ENCODE results near the gene TULP3.

Gene TULP3

DNA sequence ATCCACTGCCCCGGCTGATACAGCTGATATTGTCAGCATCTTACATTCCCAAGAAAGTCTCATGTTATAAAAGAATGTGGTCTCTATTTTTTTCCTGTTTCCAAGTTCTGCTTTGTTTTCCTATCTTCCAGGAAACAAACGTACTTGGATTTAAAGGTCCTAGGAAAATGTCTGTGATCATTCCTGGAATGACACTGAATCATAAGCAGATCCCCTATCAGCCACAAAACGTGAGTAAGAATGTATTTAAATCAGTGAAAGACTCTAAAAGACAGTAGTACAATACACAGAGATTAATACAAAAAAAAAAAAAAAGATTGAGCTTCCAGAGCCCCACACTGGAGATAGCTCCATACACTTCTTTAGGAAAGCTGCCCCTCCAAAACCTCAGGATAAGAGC is 46.8 kb downstream of the TULP3 start:
- no peak overlapping the region for H3K9ac ChIP-seq

DNA sequence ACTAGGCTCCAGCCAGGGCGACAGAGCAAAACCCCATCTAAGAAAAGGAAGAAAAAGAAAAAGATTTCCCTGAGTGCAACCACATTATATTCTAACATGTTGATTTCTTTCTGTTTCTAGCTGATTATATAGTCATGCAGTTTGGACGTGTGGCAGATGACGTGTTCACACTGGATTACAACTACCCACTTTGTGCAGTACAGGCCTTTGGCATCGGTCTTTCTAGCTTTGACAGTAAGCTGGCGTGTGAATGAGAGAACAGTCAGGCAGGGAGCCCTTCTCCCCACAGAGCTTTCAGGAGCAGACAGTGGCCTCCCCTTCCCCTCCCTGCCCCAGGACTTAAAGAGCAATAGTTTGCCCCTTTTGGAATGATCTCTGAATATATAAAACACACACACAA is 48.5 kb downstream of the TULP3 start:
- Histone ChIP-seq H3K4me3 (IDR thresholded peaks at IDR 0.05; ENCODE audit: insufficient read depth, low read depth, low read length) (no peak overlapping the region), H3K4me2 (no peak overlapping the region), H3K79me2 (ENCODE audit: insufficient read depth, low read depth) (no peaks in the 10 kb centered on the region), H3K27me3 (ENCODE audit: insufficient read depth, low read depth) (no peaks in the 10 kb centered on the region), H3K4me1 (ENCODE audit: low read depth, poor library complexity, severe bottlenecking) (no peaks in the 10 kb centered on the region), H3K36me3 (ENCODE audit: insufficient read depth) (no peaks in the 10 kb centered on the region), H4K20me1 (ENCODE audit: insufficient read depth) (no peaks in the 10 kb centered on the region), H3K27ac (no peak overlapping the region), H3K9ac (no peak overlapping the region), H2AFZ (ENCODE audit: low read depth) (no peak overlapping the region)
- TF ChIP-seq, protein P1, sequence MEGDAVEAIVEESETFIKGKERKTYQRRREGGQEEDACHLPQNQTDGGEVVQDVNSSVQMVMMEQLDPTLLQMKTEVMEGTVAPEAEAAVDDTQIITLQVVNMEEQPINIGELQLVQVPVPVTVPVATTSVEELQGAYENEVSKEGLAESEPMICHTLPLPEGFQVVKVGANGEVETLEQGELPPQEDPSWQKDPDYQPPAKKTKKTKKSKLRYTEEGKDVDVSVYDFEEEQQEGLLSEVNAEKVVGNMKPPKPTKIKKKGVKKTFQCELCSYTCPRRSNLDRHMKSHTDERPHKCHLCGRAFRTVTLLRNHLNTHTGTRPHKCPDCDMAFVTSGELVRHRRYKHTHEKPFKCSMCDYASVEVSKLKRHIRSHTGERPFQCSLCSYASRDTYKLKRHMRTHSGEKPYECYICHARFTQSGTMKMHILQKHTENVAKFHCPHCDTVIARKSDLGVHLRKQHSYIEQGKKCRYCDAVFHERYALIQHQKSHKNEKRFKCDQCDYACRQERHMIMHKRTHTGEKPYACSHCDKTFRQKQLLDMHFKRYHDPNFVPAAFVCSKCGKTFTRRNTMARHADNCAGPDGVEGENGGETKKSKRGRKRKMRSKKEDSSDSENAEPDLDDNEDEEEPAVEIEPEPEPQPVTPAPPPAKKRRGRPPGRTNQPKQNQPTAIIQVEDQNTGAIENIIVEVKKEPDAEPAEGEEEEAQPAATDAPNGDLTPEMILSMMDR (conservative IDR thresholded peaks at IDR 0.05; ENCODE audit: low read depth, low read length), result no peak

More for the DNA sequence above, 46.8 kb downstream of the TULP3 start:
- Histone ChIP-seq H3K4me1 (ENCODE audit: low read depth, poor library complexity, severe bottlenecking) (no peaks in the 10 kb centered on the region), H3K79me2 (ENCODE audit: insufficient read depth, low read depth) (no peaks in the 10 kb centered on the region), H3K27ac (no peak overlapping the region), H3K4me3 (IDR thresholded peaks at IDR 0.05; ENCODE audit: insufficient read depth, low read depth, low read length) (no peak overlapping the region), H3K4me2 (no peak overlapping the region), H3K27me3 (ENCODE audit: insufficient read depth, low read depth) (no peaks in the 10 kb centered on the region), H2AFZ (ENCODE audit: low read depth) (no peak overlapping the region), H3K36me3 (ENCODE audit: insufficient read depth) (no peaks in the 10 kb centered on the region), H4K20me1 (ENCODE audit: insufficient read depth) (no peaks in the 10 kb centered on the region)
- TF ChIP-seq, protein P1 (conservative IDR thresholded peaks at IDR 0.05; ENCODE audit: low read depth, low read length), result no peak

DNA sequence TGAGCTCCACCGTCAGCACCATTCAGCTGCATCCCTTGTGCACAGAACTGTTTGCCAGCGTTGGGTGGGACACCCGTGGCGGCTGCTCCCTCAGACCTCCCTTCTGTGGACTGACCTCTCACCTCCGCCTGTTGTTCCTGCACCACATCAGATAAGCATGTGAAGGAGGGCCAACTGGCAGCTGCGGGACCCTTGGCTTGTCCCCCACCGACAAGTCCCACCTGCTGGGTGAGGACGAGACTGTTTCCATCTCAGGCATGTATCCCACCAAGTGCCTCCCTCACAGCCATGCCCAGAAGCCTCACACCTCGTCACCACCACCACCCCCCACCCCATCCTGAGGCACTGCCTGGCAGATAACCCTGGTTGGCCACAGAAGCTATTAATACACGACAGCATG is 49.9 kb downstream of the TULP3 start:
- no peak overlapping the region for H3K4me3 ChIP-seq (IDR thresholded peaks at IDR 0.05; ENCODE audit: insufficient read depth, low read depth, low read length)
- H3K36me3 ChIP-seq (ENCODE audit: insufficient read depth), result no peaks in the 10 kb centered on the region
- no peaks in the 10 kb centered on the region for H3K27me3 ChIP-seq (ENCODE audit: insufficient read depth, low read depth)
- no peak overlapping the region for H2AFZ ChIP-seq (ENCODE audit: low read depth)
- no peaks in the 10 kb centered on the region for H3K79me2 ChIP-seq (ENCODE audit: insufficient read depth, low read depth)
- TF ChIP-seq, protein P1 (conservative IDR thresholded peaks at IDR 0.05; ENCODE audit: low read depth, low read length), result no peak
- H3K4me2 ChIP-seq, result no peak overlapping the region
- H3K27ac ChIP-seq, result no peak overlapping the region
- no peak overlapping the region for H3K9ac ChIP-seq
- no peaks in the 10 kb centered on the region for H4K20me1 ChIP-seq (ENCODE audit: insufficient read depth)
- no peaks in the 10 kb centered on the region for H3K4me1 ChIP-seq (ENCODE audit: low read depth, poor library complexity, severe bottlenecking)

DNA sequence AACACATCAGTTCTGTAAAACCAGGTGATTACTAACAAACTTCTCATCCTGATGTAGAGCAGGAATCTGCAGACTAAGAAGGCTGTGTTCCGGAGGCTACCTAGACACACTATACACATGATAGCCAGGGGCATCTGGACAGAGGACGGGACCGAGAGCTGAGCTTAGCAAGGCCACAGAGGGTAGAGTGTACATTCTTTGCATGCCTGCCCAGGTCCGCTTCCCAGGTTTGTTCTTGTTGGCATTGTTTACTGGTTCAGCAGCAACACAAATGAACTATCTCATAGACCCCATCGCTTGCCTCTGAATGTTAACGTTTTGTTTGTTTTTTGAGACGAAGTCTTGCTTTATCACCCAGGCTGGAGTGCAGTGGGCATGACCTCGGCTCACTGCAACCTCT is 50.8 kb downstream of the TULP3 start:
- Histone ChIP-seq H3K9ac (no peak overlapping the region), H3K4me3 (IDR thresholded peaks at IDR 0.05; ENCODE audit: insufficient read depth, low read depth, low read length) (no peak overlapping the region), H3K4me2 (no peak overlapping the region), H3K27ac (no peak overlapping the region), H3K4me1 (ENCODE audit: low read depth, poor library complexity, severe bottlenecking) (no peaks in the 10 kb centered on the region), H2AFZ (ENCODE audit: low read depth) (no peak overlapping the region), H3K36me3 (ENCODE audit: insufficient read depth) (no peaks in the 10 kb centered on the region), H3K27me3 (ENCODE audit: insufficient read depth, low read depth) (no peaks in the 10 kb centered on the region), H3K79me2 (ENCODE audit: insufficient read depth, low read depth) (no peaks in the 10 kb centered on the region), H4K20me1 (ENCODE audit: insufficient read depth) (no peaks in the 10 kb centered on the region)
- TF ChIP-seq, protein P1 (conservative IDR thresholded peaks at IDR 0.05; ENCODE audit: low read depth, low read length), result no peak
